Left lobe of liver (tissue), 2 donors: ENCODE results near the gene SARNP. TPM values are rescaled to one million over a fixed set of nuclear protein-coding genes. Genes with fewer than 3 reads are reported as not detected.
"Not testable (repeated sequence)": the region's sequence is repeated elsewhere in the genome, so short reads cannot be mapped to it uniquely, and the experiment has no call there.

ENCODE experiments used
- ATAC-seq: fragments of 200-7000 bp; cut with Tn5 transposase; one replicate; pipeline ENCODE4 v1.9.1; 2020; ENCODE audit warnings: mild to moderate bottlenecking, moderate library complexity
- DNase-seq: peaks from one replicate; pipeline ENCODE4 v3.0.0-alpha.2; 2020; ENCODE audit warnings: low spot score
- total RNA-seq: library from RNA; stranded (reverse); gene quantifications from one replicate; pipeline ENCODE4 v1.2.1, GENCODE V29; 2021
- donor health status: DM: no; HTN: no; CAD: no; lungs with moderate emphysema.
- donor health status: DM: no; HTN: yes; CAD: no.

SARNP gene
- total RNA-seq, 1 donor from 2014 or later: 11.9 TPM

GRCh38 chr12:55840581-55841351, 23.2 kb upstream of the SARNP start:
- ATAC-seq: no peak
- no peak for DNase-seq

GRCh38 chr12:55839345-55840140, 22.0 kb upstream of the SARNP start:
- DNase-seq: no peak
- ATAC-seq: no peak

- no peak for DNase-seq
- no peak for ATAC-seq
These were observed 20.8 kb upstream of the SARNP start for GRCh38 chr12:55838361-55838760.

GRCh38 chr12:55834400-55834799, 16.9 kb upstream of the SARNP start:
- not testable (repeated sequence) for DNase-seq, ATAC-seq

- DNase-seq (no peak), ATAC-seq (no peak)
These were observed 15.5 kb upstream of the SARNP start for GRCh38 chr12:55833056-55833455.

- ATAC-seq (no peak), DNase-seq (no peak)
These were observed 13.9 kb upstream of the SARNP start for GRCh38 chr12:55831447-55831815.

GRCh38 chr12:55830601-55831446, 13.3 kb upstream of the SARNP start:
- DNase-seq: peak; percentile 62
- ATAC-seq: no peak

- peak; percentile 80 for DNase-seq
- ATAC-seq: peak; percentile 55
These were observed 12.6 kb upstream of the SARNP start for GRCh38 chr12:55829967-55830600.

- DNase-seq (no peak), ATAC-seq (no peak)
These were observed 10.8 kb upstream of the SARNP start for GRCh38 chr12:55828357-55828756.

- no peak for ATAC-seq
These were observed 10.3 kb upstream of the SARNP start for GRCh38 chr12:55827806-55828205.

GRCh38 chr12:55824726-55825125, 7.2 kb upstream of the SARNP start:
- no peak for ATAC-seq
- DNase-seq: no peak

More at GRCh38 chr12:55827806-55828205, 10.3 kb upstream of the SARNP start:
- no peak for DNase-seq

- ATAC-seq (peak; percentile 85), DNase-seq (no peak)
These were observed 5.9 kb upstream of the SARNP start for GRCh38 chr12:55823419-55823818.

- DNase-seq: no peak
- no peak for ATAC-seq
These were observed 4.7 kb upstream of the SARNP start for GRCh38 chr12:55822228-55822627.

- ATAC-seq (no peak), DNase-seq (no peak)
These were observed 3.2 kb upstream of the SARNP start for GRCh38 chr12:55820679-55821078.

- no peak for DNase-seq
- no peak for ATAC-seq
These were observed 1.4 kb upstream of the SARNP start for GRCh38 chr12:55818886-55819285.

GRCh38 chr12:55818140-55818728, 710 bp upstream of the SARNP start:
- ATAC-seq (peak; percentile 62), DNase-seq (no peak)

- ATAC-seq (no peak), DNase-seq (no peak)
These were observed 611 bp downstream of the SARNP start for GRCh38 chr12:55816881-55817344.

- ATAC-seq (no peak), DNase-seq (no peak)
These were observed 2.1 kb downstream of the SARNP start for GRCh38 chr12:55815473-55815872.

GRCh38 chr12:55814257-55814656, 3.3 kb downstream of the SARNP start:
- DNase-seq: no peak
- no peak for ATAC-seq

GRCh38 chr12:55812088-55812487, 5.4 kb downstream of the SARNP start:
- DNase-seq (no peak), ATAC-seq (no peak)
